ENCODE measurements around the gene KCNF1.

GRCh38 chr2:10921525-10921924 lies 9.8 kb downstream of the KCNF1 start:
- TF ChIP-seq POLR2A (IDR thresholded peaks at IDR 0.05) (no peak), CTCF (IDR thresholded peaks at IDR 0.05) (no peak), POLR2AphosphoS5 (IDR thresholded peaks at IDR 0.05) (no peak)
